GM19043 (cell line): Measurements from ENCODE around the gene NTM.
A peak's percentile ranks its signal among the peaks of the same experiment; 100 is the strongest.
"Not testable (repeated sequence)": the region's sequence is repeated elsewhere in the genome, so short reads cannot be mapped to it uniquely, and the experiment has no call there.

Experiments
- ATAC-seq: cut with Tn5 transposase; IDR thresholded peaks from one replicate; pipeline ENCODE4 v1.9.1; 2021; ENCODE audit warnings: low read depth; ENCODE audit not compliant: unreplicated experiment

NTM gene

DNA sequence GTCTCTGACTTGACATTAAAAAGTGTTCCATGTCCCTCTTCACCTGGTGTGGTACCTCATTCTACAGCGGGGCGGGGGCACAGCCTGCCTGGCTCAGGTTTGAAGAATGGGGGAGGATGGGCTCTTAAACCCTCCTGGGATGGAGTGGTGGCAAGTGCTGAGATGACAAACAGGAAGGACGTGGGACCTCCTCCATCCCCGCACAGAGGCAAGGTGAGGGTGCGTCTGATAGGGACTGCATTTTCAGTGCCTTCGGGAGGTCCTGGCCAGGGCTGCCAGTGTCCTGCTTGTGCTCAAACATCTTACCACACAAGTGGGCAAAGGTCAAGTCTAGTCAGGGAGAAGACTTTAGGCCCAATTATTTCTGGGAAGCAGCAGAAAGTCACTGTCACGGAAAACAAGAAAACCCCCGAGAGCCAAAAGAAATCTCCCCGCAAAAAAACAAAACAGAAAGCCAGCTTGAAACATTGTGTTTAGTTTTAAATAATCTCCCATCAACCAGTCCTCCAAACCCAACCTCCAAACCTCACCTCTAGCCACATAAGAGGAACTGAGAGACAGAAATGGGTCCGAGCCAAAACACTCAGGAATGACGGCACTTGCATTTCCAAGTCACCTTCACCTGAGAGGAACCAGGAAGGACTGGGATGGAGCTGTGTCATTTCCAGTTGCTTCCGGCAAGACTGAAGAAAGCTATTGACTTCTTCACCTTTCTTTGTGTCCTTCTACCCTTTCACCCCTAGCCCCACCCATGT, 966.5 kb downstream of the NTM start:
- no peak for ATAC-seq

DNA sequence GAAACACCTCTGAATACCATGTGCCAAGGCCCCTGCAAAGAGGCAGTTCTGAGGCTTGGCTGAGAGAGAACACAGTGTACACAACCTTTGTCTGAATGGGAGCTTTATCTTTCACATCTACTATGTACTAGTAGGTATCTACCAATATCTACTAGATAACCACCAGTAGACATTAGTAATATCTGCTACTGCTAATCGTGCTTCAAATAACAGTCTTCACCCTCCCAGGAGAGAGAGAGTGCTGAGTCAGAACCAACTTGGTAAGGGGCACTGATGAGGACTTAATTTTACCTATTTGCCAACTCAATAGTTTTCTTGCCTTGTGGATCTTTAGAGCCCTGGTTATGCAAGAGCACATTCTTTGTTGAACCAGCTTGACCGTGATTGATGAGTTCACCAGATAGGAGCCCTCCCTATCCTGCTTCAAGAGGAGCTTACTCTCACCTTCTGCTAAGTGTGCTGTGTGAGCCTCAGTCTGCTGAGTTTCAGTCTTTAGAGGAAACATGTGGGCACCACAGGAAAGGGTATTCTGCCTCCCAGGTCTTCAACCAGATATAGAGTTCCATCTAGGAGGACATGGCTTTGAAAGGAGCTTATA, 967.5 kb downstream of the NTM start:
- ATAC-seq: no peak

DNA sequence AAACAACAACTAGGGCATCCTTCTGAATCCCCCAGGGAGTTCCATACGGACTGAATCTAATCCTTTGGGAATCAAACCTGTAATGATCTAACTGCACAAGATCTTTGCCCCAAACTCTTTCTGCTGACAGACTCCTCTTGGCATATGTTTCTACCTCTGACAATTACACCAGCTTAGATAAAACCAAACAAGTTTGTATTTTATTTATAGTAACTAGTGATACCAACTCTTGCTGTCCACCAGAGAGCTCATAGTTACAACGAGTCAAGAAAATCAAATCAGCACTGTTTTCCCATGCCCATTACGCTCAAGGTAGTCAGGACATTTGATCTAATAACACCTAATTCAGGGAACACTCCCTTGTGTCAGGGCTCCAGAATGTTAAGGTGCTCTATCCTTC, 972.0 kb downstream of the NTM start:
- ATAC-seq: no peak

DNA sequence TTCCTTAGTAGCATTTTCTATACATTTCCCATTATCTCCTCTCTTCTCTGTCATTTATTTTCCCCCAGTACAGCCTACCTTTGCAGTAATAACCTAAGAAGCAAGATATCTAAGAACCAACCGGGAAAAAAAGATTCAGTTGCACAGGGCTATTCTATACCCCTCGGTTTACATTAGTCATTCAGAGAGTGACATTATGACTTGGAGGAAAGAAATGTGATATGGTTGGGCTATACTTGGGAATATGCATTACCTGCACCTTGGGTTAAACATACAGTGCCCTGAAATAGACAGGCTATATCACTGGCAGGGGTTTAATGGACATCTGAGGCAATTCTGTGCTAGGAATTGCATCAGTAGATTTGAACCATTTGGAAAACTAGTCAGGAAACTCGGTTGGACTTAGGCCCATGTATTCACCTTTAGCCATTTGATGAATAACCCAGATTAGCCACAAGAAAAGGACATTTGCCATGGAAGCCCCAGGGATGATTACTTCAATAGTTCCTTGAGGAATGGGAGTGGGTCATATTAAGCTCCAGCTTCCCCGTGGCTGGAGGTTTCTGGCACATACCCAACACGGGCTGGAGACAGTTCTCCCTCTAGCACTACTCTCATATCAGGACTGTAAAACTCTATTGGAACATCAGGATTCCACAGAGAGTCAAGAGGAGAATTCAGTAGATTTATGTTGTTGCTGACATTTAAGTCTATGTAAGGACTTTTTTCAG, 973.2 kb downstream of the NTM start:
- ATAC-seq: no peak

DNA sequence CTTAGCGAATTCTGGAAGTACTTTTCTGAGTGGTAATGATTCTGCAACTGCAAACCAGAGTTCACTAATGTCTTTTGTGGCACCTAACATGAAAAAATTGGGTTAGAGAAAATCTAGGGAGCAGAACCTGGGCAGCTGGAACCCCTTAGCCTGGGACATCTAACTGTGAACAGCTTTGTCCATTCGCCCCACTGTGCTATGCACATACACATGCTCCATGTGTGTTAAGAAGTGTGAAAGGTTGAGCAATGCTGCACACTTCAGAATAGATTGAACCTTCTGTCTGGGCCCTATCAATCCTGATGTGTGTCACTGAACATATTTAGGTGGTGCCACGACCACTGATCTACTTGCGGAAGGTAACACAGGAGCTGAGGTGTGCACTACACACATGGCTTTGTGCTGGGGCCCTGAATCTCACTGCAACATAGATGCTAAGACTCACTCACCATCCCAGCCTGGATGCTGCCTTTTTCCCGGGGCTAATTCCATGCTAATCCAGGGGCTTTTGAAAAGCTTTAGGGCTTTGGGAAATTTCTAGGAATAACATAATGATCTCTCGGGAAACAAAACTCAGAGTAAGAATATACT, 976.2 kb downstream of the NTM start:
- no peak for ATAC-seq

DNA sequence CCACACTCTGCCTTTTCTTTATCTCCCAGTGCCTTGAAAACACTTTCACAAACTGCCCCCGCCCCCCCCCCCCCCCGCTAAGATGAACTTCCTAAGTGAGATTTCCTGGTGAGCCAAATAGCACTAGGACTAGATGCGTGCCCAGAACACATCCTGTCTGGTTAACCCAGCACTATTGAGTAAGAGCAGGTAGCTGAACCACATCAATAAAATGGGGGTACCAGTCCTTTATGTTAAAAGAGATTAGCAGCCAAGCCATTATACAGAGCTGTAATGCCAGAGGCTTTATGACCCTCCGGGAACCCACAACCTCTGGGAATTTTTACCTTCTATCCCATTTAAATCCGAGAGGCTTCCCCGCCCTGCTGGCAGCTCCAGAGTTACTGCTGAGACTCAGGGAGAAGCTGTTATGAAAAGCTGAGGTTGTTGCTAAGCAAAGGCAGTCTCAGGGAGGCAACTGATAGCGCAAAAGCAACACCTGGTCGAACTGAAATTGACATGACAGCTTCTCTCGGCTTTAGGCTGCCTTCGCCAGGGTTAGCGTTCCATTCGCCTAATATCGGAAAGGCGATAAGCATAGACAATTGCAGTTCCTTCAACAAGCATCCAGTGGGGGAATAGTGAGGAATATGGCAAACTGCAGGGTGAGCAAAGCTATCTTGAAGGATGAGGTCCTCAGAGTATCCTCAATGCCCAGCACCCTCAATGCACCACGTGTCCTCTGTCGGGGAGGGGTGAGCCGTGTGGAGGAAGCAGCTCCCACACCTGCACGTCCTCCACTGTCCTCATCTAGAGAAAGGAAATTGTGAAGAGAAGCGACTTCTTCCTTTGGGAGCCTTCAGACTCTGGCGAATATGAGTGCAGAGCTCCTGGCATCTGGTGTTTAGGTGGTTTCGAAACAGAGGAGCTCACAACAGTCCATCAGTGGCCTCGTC, 977.0 kb downstream of the NTM start:
- no peak for ATAC-seq

DNA sequence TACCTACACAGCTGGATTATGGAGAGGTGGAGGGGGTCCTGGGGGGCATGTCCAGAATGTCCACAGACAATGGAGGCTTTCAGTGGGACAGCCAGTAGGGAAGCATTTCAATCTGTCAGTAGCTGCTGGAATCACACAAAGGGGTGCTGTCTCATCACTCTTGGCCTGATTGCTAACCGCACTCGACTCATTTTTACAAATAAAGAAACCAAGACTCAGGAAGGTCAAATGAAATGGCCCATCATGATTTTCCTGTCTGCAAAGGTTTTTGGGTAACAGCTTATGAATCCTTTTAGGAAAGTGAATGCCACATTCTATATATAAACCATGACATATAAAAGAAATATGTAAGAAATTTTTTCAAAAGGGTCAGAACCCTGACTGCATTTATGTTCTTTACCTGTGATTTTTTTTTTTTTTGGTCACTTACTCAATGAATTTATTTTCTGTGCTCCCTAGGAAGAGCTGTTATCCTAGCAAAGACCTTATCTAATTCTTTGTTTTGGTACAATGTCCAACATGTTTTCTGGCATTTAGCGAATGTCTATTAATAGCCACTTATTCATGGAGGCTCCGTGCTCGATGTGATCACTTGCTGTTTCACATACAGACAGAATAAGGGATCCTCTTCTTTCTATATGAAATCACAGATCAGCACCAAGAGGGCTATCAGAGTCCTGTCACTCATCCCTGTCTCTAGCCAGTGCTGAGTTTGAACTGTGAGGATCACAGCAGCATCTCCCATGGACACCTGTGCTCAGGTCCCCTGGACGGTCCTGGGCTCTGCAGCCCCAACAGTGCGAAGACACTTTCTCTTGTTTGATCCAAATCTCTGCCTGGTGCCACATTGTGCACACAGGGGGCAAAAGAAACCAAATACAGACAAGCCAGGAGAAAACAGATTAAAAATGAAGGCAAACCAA, 979.7 kb downstream of the NTM start:
- ATAC-seq: no peak

DNA sequence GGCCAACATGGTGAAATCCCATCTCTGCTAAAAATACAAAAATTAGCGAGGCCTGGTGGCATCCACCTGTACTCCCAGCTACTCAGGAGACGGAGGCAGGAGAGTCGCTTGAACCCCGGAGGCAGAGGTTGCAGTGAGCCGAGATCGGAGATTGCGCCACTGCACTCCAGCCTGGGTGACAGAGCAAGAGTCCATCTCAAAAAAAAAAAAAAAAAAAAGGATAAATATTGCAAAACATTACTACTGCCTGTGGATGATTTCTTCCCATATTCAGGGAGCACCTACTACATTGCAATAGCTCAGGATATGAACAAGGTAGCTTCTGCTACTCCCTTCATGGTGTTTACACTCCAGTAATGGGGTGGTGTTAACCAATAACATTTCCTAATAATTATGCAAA, 980.6 kb downstream of the NTM start:
- ATAC-seq: no peak

DNA sequence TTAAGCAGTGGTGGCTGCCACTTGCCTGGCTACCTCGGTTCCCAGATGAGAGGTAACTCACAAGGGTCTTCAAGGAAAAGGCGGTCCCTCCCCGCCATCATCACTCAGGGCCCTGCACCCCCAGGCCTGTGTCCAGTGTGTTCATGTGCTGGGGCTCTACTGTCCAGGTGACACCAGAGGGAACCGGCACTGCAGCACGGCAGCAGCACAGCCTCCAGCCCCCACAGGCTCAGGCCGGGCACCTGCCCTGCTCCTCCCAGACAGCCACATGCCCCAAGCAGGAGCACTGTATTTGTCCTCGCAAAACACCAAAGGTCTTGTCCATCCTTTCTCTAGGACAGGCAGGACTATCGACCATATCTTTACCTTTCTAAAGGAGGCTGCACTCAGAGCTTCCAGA, 982.1 kb downstream of the NTM start:
- ATAC-seq: no peak

DNA sequence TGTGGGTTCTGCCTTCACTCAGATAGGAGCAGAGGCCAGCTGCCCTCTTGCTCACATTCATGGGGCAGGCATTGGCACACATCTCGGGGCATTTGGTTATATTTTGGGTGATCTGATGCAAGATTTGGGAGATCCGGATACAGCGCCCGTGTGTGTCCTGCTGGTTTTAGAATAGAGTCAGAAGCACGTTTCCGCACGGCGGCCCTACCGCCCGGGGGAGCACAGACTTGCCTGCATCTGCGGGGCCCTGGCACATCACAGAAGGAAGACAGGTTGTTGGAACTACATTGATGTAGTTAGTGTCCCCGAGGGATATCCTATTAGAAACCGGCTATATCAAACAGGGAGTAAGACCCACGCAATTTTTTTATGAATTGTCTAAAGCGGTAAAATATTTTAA, 982.8 kb downstream of the NTM start:
- no peak for ATAC-seq

DNA sequence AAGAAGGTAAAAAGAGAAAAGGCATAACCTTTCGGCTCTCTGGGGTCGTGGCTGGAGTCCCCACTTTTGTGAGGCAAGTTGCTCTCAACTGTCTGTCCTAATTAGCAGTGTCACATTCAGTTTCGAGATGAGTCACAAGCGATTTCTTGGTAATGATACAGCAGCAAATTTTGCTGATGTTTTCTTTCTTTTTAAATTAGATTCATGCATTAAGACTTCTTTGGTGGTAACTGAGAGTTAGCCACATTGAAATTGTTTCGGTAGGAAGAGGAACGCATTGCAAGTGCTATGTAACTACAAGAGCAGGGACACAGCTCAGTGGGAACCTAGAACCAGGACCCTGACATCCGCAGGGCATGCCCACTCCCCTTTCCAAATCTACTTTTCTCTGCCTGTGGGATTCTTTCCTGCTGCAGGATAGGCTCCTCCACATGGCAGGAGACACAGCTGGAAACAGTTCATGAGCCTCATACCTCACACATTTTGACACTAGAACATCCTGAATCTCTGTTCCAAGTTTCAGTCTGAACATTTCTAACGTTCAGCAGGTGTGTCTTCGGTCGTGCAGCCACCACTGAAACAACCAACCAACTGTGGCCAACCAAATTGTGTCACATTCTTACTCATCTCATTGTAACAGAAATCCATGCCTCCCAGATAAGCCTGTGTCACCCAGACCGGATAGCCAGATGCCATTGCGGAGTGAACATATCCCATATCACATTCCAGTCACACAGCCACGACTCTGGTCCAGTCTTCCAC, 987.6 kb downstream of the NTM start:
- ATAC-seq: peak; percentile 67

DNA sequence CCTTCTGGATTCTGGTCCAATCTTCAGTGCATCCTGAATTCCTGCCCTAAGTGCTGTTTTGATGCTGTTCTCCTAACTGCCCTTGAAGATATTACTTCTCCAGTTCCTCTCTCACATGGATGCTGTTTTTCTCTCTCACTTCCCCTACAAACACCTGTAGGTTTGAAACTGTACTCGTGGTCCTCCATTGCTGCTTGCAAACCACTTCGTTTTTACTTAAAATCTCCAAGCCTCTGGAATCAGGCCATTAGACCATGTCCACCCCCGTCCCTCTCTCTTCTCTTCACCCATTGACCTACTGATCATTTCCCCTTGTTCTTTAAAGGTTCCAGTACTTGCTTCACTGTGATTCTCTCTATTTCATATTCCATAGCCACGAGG, 988.1 kb downstream of the NTM start:
- ATAC-seq: peak; percentile 46

DNA sequence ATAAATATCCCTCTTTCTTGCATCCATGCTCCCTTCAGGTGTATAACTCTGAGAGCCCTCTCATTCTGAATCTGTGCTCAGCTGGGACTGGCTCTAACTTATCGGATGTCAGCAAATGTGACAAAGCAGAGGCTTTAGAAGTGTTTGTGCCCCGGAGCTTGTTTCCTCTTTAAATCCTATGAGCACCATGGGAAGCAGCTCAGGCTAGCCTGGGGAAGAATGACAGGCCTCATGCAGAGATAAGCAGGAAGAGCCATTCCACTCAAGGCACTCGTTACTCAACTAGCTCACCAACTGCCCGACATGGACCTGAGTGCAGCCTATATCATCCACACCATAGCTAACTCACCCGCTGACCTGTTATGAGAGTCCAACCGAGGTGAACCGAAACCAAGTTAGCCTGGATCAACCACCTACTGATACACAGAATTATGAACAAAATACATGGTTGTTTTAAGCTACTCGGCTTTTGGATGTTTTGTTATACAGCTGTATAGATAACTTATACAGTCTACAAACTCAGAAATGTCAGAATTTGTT, 990.7 kb downstream of the NTM start:
- ATAC-seq: no peak

DNA sequence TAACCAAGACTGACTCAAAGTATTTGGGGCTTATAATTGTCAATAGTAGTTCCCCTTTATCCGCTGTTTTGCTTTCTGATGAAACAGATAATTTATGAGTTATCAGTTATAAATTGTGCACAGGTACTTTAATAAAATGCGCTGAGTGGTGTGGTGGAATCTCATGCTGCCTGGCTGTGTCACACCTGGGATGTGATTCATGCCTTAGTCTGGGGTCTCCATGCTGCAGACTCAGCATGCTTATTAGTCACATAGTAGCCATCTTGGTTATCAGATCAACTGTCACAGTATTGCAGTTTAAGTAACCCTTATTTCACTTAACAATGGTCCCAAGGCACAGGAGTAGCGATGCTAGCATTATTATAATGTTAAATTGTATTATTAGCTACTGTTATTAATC, 995.2 kb downstream of the NTM start:
- ATAC-seq: no peak

DNA sequence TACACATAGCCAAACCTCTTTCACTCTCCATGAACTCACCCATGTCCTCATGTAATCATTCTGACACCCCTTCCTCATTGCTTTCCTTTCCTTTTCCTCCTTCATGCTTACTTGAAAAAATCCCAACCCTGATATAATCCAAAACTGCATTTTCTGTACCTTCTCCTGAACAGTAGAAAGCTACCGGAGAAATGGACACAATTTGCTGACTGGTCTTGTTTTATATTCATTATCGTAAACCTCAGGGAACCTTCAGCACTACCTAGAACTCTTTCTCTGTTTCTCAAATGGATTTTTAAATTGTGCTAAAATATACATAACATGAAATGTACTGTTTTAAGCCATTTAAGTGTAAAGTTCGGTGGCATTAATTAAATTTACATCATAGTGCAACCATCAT, 996.9 kb downstream of the NTM start:
- ATAC-seq: no peak

DNA sequence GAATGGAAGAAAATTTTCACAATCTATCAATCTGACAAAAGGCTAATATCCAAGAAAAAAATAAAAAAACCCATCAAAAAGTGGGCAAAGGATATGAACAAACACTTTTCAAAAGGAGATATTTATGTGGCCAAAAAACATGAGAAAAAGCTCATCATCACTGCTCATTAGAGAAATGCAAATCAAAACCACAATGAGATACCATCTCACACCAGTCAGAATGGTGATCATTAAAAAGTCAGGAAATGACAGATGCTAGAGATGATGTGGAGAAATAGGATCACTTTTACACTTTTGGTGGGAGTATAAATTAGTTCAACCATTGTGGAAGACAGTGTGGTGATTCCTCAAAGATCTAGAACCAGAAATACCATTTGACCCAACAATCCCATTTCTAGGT, 999.7 kb downstream of the NTM start:
- not testable (repeated sequence) for ATAC-seq

DNA sequence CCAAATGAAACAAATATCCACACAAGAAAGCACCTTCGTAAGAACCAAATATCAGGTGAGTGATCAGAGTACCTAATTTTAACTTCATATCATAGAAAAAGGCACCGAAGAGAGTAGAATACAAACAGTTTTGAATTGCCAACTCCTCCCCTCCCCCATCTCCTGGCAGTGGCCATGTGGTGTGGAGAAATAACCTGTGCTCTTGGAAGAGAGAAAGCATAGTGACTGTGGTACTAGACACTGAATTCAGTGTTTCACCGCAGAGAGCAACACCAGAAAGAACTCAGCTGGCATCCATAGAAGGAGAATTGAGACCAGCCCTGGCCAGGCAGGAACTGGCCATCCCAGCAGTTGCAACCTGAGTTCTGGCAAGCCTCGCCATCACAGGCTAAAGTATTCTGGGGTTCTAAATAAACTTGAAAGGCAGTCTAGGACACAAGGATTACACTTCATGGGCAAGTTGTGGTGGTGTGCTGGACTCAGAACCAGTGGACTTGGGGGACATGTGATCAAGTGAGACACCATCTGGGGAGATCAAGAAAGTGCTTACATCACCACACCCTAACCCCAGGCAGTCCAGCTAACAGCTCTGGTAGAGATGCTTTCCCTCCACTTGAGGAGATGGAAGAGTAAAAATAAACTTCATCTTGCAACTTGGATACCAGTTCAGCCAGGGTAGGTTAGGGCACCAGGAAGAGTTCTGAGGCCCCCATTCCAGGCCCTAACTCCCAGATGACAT, 1003.2 kb downstream of the NTM start:
- no peak for ATAC-seq

DNA sequence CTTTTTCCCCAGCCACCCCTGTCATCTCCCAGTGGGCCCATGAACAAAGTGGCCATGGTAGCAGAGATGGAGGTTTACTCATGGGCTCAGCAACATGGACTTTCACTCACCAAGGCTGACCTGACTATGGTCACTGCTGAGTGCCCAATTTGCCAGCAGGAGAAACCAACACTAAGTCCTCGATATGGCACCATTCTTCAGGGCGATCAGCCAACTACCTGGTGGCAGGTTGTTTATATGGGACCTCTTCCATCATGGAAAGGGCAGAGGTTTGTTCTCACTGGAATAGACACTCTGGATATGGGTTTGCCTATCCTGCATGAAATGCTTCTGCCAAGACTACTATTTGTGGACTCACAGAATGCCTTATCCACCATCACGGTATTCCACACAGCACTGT, 1009.1 kb downstream of the NTM start:
- no peak for ATAC-seq
